ENCODE measurements around the gene SECTM1. TPM values are rescaled to one million over a fixed set of nuclear protein-coding genes. Genes with fewer than 3 reads are reported as not detected.

The SECTM1 gene
- total and polyA plus RNA-seq, 2 experiments from 2014 or later: 1.4 TPM

DNA sequence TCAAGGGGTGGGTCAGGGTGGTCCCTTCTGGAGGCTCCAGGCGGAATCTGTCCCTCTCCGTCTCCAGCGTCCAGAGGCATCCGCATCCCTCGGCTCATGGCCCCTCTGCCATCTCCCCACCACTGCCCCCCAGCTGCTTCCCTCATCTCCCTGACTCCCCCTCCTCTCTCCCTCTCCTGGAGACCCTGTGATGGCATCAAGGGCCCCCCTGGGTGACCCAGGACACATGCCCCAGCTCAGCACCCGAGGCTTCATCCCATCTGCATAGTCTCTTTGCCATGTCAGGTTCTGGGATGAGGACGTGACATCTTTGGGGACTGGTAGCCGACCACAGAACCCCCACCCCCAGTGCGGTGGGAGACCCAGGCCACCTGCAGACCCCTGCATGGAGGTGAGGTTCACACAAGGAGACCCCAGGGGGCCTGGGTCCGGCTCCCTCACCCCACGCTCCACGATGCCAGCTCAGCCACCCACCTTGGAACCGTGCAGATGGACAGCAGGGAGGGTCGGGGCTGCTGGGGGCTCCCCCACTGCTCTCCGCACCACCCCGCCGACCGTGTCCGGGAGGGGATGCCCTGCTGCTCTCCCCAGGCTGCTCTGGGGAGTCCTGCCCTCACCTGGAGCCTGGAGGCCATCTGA, 3.8 kb downstream of the SECTM1 start:
- H4K20me1 ChIP-seq (ENCODE audit: insufficient read depth): no peaks in the 10 kb centered on the region

DNA sequence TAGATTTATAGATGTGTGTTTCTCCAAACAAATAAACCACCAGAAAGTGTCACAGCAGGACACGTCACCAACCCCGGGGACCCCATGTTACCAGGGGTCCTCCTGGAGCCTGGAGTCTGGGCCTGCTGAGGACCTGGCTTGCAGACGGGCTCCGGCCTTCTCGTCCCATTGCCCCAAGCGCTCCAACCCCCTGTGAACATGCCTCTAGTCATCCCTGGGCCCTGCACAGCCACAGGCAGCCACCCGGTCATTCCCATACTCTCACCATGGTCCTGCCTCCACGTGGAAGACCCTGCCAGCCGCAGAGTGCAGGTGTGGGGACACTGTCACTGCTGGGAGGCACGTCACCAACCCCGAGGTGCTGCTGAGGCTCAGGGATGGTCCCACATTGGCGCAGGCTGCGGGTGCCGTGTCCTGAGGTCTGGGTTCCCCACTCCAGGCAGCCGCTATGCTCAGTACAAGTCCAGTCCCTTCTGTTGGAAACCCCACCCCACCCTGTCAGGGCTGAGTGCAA, 4.5 kb downstream of the SECTM1 start:
- TF ChIP-seq EZH2 (IDR thresholded peaks at IDR 0.05; ENCODE audit: insufficient read depth, poor library complexity, severe bottlenecking) (no peak), EZH2phosphoT487 (IDR thresholded peaks at IDR 0.05; ENCODE audit: insufficient read depth, low read depth) (no peak)
- H3F3A ChIP-seq (ENCODE audit: insufficient read depth): no peaks in the 10 kb centered on the region
- H3K27me3 ChIP-seq (replicated peaks; ENCODE audit: insufficient read depth): peaks cover 9% of the 10 kb centered on the region
- DNase-seq: no peak
- H2AFZ ChIP-seq: no peak overlapping the region
- H3K4me1 ChIP-seq (ENCODE audit: insufficient read depth): no peaks in the 10 kb centered on the region
- in situ Hi-C loops (cut with MboI): no loop called here
- whole genome bisulfite sequencing, 2 experiments (ENCODE audit: low coverage in 1 of 2, low lambda C conversion rate in 2 of 2, missing lambda C conversion rate in 2 of 2): 90 to 91% methylated on average over 12 to 15 of the region's 15 CpGs
- H3K9me3 ChIP-seq (ENCODE audit: low read depth): no peaks in the 10 kb centered on the region
- H3K9me2 ChIP-seq (ENCODE audit: insufficient read depth): no peaks in the 10 kb centered on the region
- H3K79me2 ChIP-seq (ENCODE audit: insufficient read depth): no peaks in the 10 kb centered on the region
- no peak overlapping the region for H3K4me3 ChIP-seq
- H3K27ac ChIP-seq: no peak overlapping the region
- H3K4me2 ChIP-seq (ENCODE audit: unreplicated experiment): no peak overlapping the region
- H3K36me3 ChIP-seq (ENCODE audit: low read depth): no peaks in the 10 kb centered on the region
- H4K20me1 ChIP-seq (ENCODE audit: insufficient read depth): no peaks in the 10 kb centered on the region
- H3K9ac ChIP-seq: no peak overlapping the region

More for the DNA sequence above, 3.8 kb downstream of the SECTM1 start:
- H3K4me1 ChIP-seq (ENCODE audit: insufficient read depth): no peaks in the 10 kb centered on the region
- H3K79me2 ChIP-seq (ENCODE audit: insufficient read depth): no peaks in the 10 kb centered on the region
- H3K9me2 ChIP-seq (ENCODE audit: insufficient read depth): no peaks in the 10 kb centered on the region
- no peak overlapping the region for H2AFZ ChIP-seq
- WGBS, 2 experiments (ENCODE audit: low coverage in 1 of 2, low lambda C conversion rate in 2 of 2, missing lambda C conversion rate in 2 of 2): 83% methylated on average over 15 to 19 of the region's 19 CpGs
- H3K4me2 ChIP-seq (ENCODE audit: unreplicated experiment): no peak overlapping the region
- no peak overlapping the region for H3K4me3 ChIP-seq
- TF ChIP-seq EZH2phosphoT487 (IDR thresholded peaks at IDR 0.05; ENCODE audit: insufficient read depth, low read depth) (no peak), EZH2 (IDR thresholded peaks at IDR 0.05; ENCODE audit: insufficient read depth, poor library complexity, severe bottlenecking) (no peak)
- H3F3A ChIP-seq (ENCODE audit: insufficient read depth): no peaks in the 10 kb centered on the region
- DNase-seq: no peak
- H3K36me3 ChIP-seq (ENCODE audit: low read depth): no peaks in the 10 kb centered on the region
- no peak overlapping the region for H3K9ac ChIP-seq
- H3K27ac ChIP-seq: no peak overlapping the region
- in situ Hi-C loops (cut with MboI): no loop called here
- no peaks in the 10 kb centered on the region for H3K9me3 ChIP-seq (ENCODE audit: low read depth)
- H3K27me3 ChIP-seq (replicated peaks; ENCODE audit: insufficient read depth): peaks cover 9% of the 10 kb centered on the region

DNA sequence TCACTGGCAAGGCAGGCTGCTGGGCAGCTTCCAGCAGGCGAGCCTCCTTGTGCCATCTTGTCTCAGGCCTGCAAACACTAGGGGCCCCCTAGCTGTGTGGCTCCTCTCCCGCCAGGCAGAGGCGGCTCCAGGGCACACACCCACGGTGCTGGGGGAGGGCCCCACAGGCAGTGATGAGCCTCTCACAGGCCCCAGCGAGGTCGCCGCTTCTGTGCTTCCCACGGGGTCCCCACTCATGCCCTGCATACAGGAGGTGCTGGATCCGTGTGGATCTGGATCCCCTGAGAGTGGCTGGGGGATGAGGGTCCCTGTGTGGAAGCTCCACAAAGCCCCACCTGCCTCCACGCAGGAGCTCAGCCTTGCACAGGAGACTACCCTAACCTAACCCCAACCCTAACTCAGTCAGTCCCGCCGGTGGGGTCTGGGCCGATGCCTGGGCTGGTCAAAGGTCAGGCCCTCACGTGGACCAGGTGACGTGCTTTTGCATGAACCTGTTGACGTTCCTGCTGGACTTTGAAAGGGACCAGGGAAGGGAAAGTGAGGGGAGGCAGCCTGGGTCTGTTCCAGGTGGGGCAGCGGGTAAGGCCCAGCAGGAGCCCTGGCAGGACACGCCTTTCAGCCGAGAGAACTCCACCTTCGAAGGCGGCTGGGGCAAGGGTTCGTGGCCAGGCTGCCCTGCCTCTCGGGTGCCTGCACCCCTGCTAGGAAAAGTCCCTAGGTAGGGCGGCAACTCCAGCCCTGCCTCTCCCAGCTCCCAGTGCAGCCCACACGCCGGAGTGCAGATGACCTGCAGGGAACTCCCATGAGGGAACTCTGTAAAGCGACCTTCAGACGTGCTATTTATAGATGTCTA, 5.2 kb downstream of the SECTM1 start:
- Histone ChIP-seq H3K36me3 (ENCODE audit: low read depth) (no peaks in the 10 kb centered on the region), H3K4me2 (ENCODE audit: unreplicated experiment) (no peak overlapping the region), H3F3A (ENCODE audit: insufficient read depth) (no peaks in the 10 kb centered on the region), H3K4me1 (ENCODE audit: insufficient read depth) (no peaks in the 10 kb centered on the region), H4K20me1 (ENCODE audit: insufficient read depth) (no peaks in the 10 kb centered on the region), H3K27me3 (replicated peaks; ENCODE audit: insufficient read depth) (peaks cover 9% of the 10 kb centered on the region), H2AFZ (no peak overlapping the region), H3K27ac (no peak overlapping the region), H3K79me2 (ENCODE audit: insufficient read depth) (no peaks in the 10 kb centered on the region), H3K9me2 (ENCODE audit: insufficient read depth) (no peaks in the 10 kb centered on the region), H3K9me3 (ENCODE audit: low read depth) (no peaks in the 10 kb centered on the region), H3K4me3 (no peak overlapping the region), H3K9ac (no peak overlapping the region)
- 75 to 76% methylated on average over 28 of the region's 28 CpGs for WGBS, 2 experiments (ENCODE audit: low coverage in 1 of 2, low lambda C conversion rate in 2 of 2, missing lambda C conversion rate in 2 of 2)
- TF ChIP-seq EZH2 (IDR thresholded peaks at IDR 0.05; ENCODE audit: insufficient read depth, poor library complexity, severe bottlenecking) (no peak), EZH2phosphoT487 (IDR thresholded peaks at IDR 0.05; ENCODE audit: insufficient read depth, low read depth) (no peak)
- in situ Hi-C loops (cut with MboI): no loop called here
- no peak for DNase-seq

DNA sequence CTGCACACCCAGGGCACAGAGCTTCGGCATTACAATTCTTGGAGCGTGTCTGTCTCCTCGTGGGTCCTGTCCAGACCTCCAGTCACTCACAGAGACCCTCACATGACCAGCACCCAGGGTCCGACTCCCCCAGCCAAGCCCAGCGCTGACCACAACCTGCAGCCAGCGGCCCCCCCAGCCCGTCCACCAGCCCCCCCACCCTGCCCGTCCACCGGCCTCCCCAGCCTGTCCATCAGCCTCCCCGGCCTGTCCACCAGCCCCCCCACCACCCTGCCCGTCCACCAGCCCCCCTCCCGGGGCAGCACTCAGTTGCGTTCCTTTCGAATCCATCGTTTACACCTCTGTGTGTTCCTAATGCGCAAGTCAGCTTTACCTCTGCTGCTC, 5.8 kb downstream of the SECTM1 start:
- Histone ChIP-seq H3K27ac (no peak overlapping the region), H3K4me3 (no peak overlapping the region), H3K9me2 (ENCODE audit: insufficient read depth) (no peaks in the 10 kb centered on the region), H3K79me2 (ENCODE audit: insufficient read depth) (no peaks in the 10 kb centered on the region), H3K4me2 (ENCODE audit: unreplicated experiment) (no peak overlapping the region), H2AFZ (no peak overlapping the region), H3K9ac (no peak overlapping the region), H3K36me3 (ENCODE audit: low read depth) (no peaks in the 10 kb centered on the region), H3F3A (ENCODE audit: insufficient read depth) (no peaks in the 10 kb centered on the region), H3K4me1 (ENCODE audit: insufficient read depth) (no peaks in the 10 kb centered on the region), H4K20me1 (ENCODE audit: insufficient read depth) (no peaks in the 10 kb centered on the region), H3K9me3 (ENCODE audit: low read depth) (no peaks in the 10 kb centered on the region), H3K27me3 (replicated peaks; ENCODE audit: insufficient read depth) (0 out of 2 replicates have a peak, but pooled peaks cover 3% of the 10 kb centered on the region)
- no peak for DNase-seq
- in situ Hi-C loops (cut with MboI): no loop called here
- 59 to 78% methylated on average over 11 to 16 of the region's 16 CpGs for WGBS, 2 experiments (ENCODE audit: low coverage in 1 of 2, low lambda C conversion rate in 2 of 2, missing lambda C conversion rate in 2 of 2)
- no peak for TF ChIP-seq EZH2 (IDR thresholded peaks at IDR 0.05; ENCODE audit: insufficient read depth, poor library complexity, severe bottlenecking)
- no peak for TF ChIP-seq EZH2phosphoT487 (IDR thresholded peaks at IDR 0.05; ENCODE audit: insufficient read depth, low read depth)

All from GM23248 (cell line).